Measurements from ENCODE around the gene DLGAP1. TPM values are rescaled to one million over a fixed set of nuclear protein-coding genes. Genes with fewer than 3 reads are reported as not detected.
"Not testable (repeated sequence)": the region's sequence is repeated elsewhere in the genome, so short reads cannot be mapped to it uniquely, and the experiment has no call there.

The DLGAP1 gene
- total and polyA plus RNA-seq, 4 donors, result 0.75 to 6.6 (median 3.6) TPM

GRCh38 chr18:3478262-3478978 lies 976.7 kb downstream of the DLGAP1 start:
- no peaks in the 10 kb centered on the region for H3K36me3 ChIP-seq (ENCODE audit: control insufficient read depth in 1 of 2, insufficient read depth in 2 of 2, low read length in 1 of 2)
- WGBS, 2 donors, result 94 to 95% methylated on average over 8 of the region's 8 CpGs
- no peak for ATAC-seq (ENCODE audit: low FRiP score)
- H3K27me3 ChIP-seq (ENCODE audit: control insufficient read depth in 1 of 2, insufficient read depth in 2 of 2, low read length in 1 of 2), result no peaks in the 10 kb centered on the region
- DNase-seq, result no peak
- H3K9me3 ChIP-seq (ENCODE audit: control insufficient read depth, low read length), result peaks cover 2% of the 10 kb centered on the region
- H3K27ac ChIP-seq (ENCODE audit: low read depth in 1 of 2, low read length in 2 of 2), result no peak overlapping the region
- no peak overlapping the region for H3K4me3 ChIP-seq (ENCODE audit: low read length in 2 of 2)
- no peaks in the 10 kb centered on the region for H3K4me1 ChIP-seq (ENCODE audit: control insufficient read depth in 1 of 2, insufficient read depth in 2 of 2, low read length in 2 of 2)
- intact Hi-C loops (cut with DNase I), result no loop called here

DNA sequence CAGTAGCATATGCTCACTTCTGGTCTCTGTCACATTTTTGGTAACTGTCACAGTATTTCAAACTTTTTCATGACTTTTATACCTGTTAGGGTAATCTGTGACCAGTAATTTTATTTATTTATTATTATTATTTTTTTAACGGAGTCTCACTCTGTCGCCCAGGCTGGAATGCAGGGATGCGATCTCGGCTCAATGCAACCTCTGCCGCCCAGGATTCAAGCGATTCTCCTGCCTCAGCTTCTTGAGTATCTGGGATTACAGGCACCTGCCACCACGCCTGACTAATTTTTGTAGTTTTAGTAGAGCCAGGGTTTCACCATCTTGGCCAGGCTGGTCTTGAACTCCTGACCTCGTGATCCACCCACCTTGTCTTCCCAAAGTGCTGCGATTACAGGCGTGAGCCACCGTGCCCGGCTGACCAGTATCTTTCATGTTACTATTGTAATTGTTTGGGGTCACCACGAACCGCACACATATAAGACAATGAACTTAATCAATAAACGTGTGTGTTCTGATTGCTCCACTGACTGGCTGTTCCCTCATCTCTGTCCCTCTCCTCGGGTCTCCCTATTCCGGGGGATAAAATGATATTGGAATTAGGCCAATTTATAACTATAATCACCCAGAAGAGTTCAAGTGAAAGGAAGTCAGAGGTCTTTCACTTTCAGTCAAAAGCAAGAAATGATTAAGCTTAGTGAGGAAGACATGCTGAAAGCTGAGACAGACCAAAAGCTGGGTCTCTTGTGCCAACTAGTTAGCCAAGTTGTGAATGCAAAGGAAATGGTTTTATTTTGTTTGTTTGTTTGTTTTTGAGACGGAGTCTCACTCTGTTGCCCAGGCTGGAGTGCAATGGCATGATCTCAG lies 982.2 kb downstream of the DLGAP1 start:
- WGBS, 2 donors, result 83 to 85% methylated on average over 18 of the region's 18 CpGs

DNA sequence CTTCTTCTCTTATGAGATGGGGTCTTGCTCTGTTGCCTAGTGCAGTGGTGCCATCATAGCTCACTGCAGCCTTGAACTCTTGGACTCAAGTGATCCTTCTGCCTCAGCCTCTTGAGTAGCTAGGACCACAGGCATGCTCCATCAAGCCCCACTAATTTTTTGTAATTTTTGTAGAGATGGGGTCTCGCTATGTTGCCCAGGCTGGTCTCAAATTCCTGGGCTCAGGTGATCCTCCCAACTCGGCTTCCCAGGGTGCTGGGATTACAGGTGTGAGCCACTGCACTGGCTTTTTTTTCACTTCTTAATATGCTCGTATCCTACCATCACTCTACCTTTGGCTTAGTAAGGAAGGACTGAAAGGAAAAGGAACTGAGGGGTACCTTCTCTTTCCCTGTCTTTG lies 983.0 kb downstream of the DLGAP1 start:
- intact Hi-C loops (cut with DNase I); H3K36me3 ChIP-seq (ENCODE audit: control insufficient read depth in 1 of 2, insufficient read depth in 2 of 2, low read length in 1 of 2): not testable (repeated sequence)
- 90 to 96% methylated on average over 3 of the region's 3 CpGs for WGBS, 2 donors

More for the DNA sequence above, 982.2 kb downstream of the DLGAP1 start:
- Histone ChIP-seq H3K27me3 (ENCODE audit: control insufficient read depth in 1 of 2, insufficient read depth in 2 of 2, low read length in 1 of 2) (no peaks in the 10 kb centered on the region), H3K4me1 (ENCODE audit: control insufficient read depth in 1 of 2, insufficient read depth in 2 of 2, low read length in 2 of 2) (no peaks in the 10 kb centered on the region), H3K27ac (ENCODE audit: low read depth in 1 of 2, low read length in 2 of 2) (no peak overlapping the region), H3K9me3 (ENCODE audit: control insufficient read depth, low read length) (peaks cover 2% of the 10 kb centered on the region), H3K4me3 (ENCODE audit: low read length in 2 of 2) (no peak overlapping the region), H3K36me3 (ENCODE audit: control insufficient read depth in 1 of 2, insufficient read depth in 2 of 2, low read length in 1 of 2) (no peaks in the 10 kb centered on the region)
- intact Hi-C loops (cut with DNase I), result no loop called here
- DNase-seq, result no peak
- no peak for ATAC-seq (ENCODE audit: low FRiP score)

DNA sequence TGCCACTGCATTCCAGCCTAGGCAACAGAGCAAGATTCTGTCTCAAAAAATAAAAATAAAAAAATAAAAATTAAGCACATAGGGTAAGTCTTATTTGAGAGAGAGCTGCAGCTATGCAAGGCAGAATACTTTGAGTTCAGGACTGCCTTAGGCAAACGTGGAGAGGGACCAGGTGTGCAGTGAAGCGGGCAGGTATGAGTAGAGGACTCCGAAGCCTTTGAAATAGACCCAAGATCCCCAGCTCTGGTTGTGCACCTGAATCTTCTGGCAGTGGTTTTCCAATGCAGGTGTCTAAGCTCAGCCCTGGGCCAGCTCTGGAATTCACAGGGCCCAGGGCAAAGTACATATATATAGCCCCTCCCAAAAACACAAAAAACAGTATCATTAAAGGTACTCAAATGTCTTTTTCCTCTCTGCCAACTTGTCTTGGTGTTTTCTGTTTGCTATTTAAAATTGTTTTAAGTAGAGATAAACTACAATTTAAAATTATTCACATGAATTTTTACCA lies 983.9 kb downstream of the DLGAP1 start:
- Histone ChIP-seq H3K27ac (ENCODE audit: low read depth in 1 of 2, low read length in 2 of 2) (no peak overlapping the region), H3K4me3 (ENCODE audit: low read length in 2 of 2) (no peak overlapping the region), H3K36me3 (ENCODE audit: control insufficient read depth in 1 of 2, insufficient read depth in 2 of 2, low read length in 1 of 2) (no peaks in the 10 kb centered on the region), H3K9me3 (ENCODE audit: control insufficient read depth, low read length) (peaks cover 2% of the 10 kb centered on the region), H3K4me1 (ENCODE audit: control insufficient read depth in 1 of 2, insufficient read depth in 2 of 2, low read length in 2 of 2) (no peaks in the 10 kb centered on the region), H3K27me3 (ENCODE audit: control insufficient read depth in 1 of 2, insufficient read depth in 2 of 2, low read length in 1 of 2) (no peaks in the 10 kb centered on the region)
- no peak for DNase-seq
- no peak for ATAC-seq (ENCODE audit: low FRiP score)
- WGBS, 2 donors, result 90 to 92% methylated on average over 3 of the region's 3 CpGs
- intact Hi-C loops (cut with DNase I), result no loop called here

More for the DNA sequence above, 983.0 kb downstream of the DLGAP1 start:
- not testable (repeated sequence) for DNase-seq; H3K4me1 ChIP-seq (ENCODE audit: control insufficient read depth in 1 of 2, insufficient read depth in 2 of 2, low read length in 2 of 2); H3K27me3 ChIP-seq (ENCODE audit: control insufficient read depth in 1 of 2, insufficient read depth in 2 of 2, low read length in 1 of 2); H3K9me3 ChIP-seq (ENCODE audit: control insufficient read depth, low read length); H3K27ac ChIP-seq (ENCODE audit: low read depth in 1 of 2, low read length in 2 of 2); ATAC-seq (ENCODE audit: low FRiP score); H3K4me3 ChIP-seq (ENCODE audit: low read length in 2 of 2)

DNA sequence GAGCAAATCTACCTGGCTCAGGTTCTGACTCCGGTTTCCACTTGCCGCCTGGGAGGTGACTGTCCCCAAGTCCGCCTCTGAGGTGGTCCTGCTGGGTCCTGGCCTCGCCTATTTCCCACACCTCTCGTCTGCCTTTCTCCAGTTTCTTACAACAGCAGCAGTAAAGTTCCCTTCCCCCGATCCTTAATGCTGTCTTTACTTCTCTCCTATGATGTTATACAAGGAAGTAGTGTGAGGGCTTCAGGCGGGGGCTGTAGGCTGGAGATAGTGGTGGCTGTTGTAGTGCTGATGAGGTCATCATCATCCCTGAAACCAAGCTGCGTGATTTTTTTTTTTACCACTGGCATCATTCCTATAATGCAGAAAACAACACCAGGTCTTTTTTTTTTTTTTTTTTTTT lies 986.3 kb downstream of the DLGAP1 start:
- no peak for ATAC-seq (ENCODE audit: low FRiP score)
- intact Hi-C loops (cut with DNase I), result no loop called here
- H3K4me3 ChIP-seq (ENCODE audit: low read length in 2 of 2), result no peak overlapping the region
- no peaks in the 10 kb centered on the region for H3K27me3 ChIP-seq (ENCODE audit: control insufficient read depth in 1 of 2, insufficient read depth in 2 of 2, low read length in 1 of 2)
- DNase-seq, result peak in 1 of 2 donors; percentile 59
- H3K27ac ChIP-seq (ENCODE audit: low read depth in 1 of 2, low read length in 2 of 2), result no peak overlapping the region
- no peaks in the 10 kb centered on the region for H3K4me1 ChIP-seq (ENCODE audit: control insufficient read depth in 1 of 2, insufficient read depth in 2 of 2, low read length in 2 of 2)
- no peaks in the 10 kb centered on the region for H3K36me3 ChIP-seq (ENCODE audit: control insufficient read depth in 1 of 2, insufficient read depth in 2 of 2, low read length in 1 of 2)
- WGBS, 2 donors, result 70 to 75% methylated on average over 8 of the region's 8 CpGs
- no peaks in the 10 kb centered on the region for H3K9me3 ChIP-seq (ENCODE audit: control insufficient read depth, low read length)

DNA sequence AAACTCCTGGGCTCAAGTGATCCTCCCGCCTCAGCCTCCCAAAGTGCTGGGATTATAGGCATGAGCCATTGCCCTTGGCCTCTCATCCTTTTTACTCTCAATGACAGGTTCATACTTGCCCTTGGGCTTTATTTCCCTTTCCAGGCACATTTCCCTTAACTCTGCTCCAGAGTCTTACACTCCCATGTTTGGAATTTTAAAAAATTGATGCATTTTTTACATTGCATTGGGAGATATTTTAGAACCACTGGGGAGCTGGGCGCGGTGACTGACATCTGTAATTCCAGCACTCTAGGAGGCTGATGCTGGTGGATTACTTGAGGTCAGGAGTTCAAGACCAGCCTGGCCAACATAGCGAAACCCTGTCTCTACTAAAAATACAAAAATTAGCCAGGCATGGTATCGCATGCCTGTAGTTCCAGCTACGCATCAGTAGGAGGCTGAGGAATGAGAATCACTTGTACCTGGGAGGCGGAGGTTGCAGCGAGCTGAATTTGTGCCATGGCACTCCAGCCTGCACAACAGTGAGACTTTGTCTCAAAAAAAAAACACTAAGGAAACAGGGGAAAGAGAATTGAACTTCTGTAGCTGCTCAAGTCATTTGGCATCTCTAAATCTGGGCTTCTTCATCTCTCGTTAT lies 986.9 kb downstream of the DLGAP1 start:
- Histone ChIP-seq H3K9me3 (ENCODE audit: control insufficient read depth, low read length) (no peaks in the 10 kb centered on the region), H3K4me1 (ENCODE audit: control insufficient read depth in 1 of 2, insufficient read depth in 2 of 2, low read length in 2 of 2) (no peaks in the 10 kb centered on the region), H3K36me3 (ENCODE audit: control insufficient read depth in 1 of 2, insufficient read depth in 2 of 2, low read length in 1 of 2) (no peaks in the 10 kb centered on the region), H3K4me3 (ENCODE audit: low read length in 2 of 2) (no peak overlapping the region), H3K27ac (ENCODE audit: low read depth in 1 of 2, low read length in 2 of 2) (no peak overlapping the region), H3K27me3 (ENCODE audit: control insufficient read depth in 1 of 2, insufficient read depth in 2 of 2, low read length in 1 of 2) (no peaks in the 10 kb centered on the region)
- no peak for DNase-seq
- intact Hi-C loops (cut with DNase I), result no loop called here
- ATAC-seq (ENCODE audit: low FRiP score), result no peak
- 92 to 94% methylated on average over 9 of the region's 9 CpGs for WGBS, 2 donors

DNA sequence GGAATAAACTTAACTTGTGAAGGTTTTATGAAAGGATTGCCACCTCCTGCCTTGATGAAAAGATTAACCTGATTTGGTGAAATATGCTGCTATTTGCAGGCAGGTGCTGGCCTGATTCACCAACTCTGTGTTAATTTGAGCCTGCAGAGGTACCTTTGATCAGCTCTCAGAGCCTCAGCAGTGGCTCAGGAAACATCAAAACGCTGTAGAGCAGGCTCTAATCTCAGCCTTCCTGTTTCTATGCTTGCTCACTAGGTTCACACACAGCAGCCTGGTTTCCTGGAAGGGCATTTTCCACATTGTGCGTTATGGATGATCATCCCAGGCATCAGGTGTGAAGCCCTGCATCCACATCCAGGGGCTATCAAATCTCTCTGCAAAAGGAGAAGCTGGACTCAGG lies 988.2 kb downstream of the DLGAP1 start:
- Histone ChIP-seq H3K9me3 (ENCODE audit: control insufficient read depth, low read length) (peaks cover 1% of the 10 kb centered on the region), H3K4me1 (ENCODE audit: control insufficient read depth in 1 of 2, insufficient read depth in 2 of 2, low read length in 2 of 2) (no peaks in the 10 kb centered on the region), H3K27me3 (ENCODE audit: control insufficient read depth in 1 of 2, insufficient read depth in 2 of 2, low read length in 1 of 2) (no peaks in the 10 kb centered on the region), H3K36me3 (ENCODE audit: control insufficient read depth in 1 of 2, insufficient read depth in 2 of 2, low read length in 1 of 2) (peaks cover 0 to 1% of the 10 kb centered on the region in 2 donors), H3K27ac (ENCODE audit: low read depth in 1 of 2, low read length in 2 of 2) (no peak overlapping the region), H3K4me3 (ENCODE audit: low read length in 2 of 2) (no peak overlapping the region)
- ATAC-seq (ENCODE audit: low FRiP score), result no peak
- intact Hi-C loops (cut with DNase I), result no loop called here
- WGBS, 2 donors, result 43 to 54% methylated on average over 2 of the region's 2 CpGs
- DNase-seq, result no peak

DNA sequence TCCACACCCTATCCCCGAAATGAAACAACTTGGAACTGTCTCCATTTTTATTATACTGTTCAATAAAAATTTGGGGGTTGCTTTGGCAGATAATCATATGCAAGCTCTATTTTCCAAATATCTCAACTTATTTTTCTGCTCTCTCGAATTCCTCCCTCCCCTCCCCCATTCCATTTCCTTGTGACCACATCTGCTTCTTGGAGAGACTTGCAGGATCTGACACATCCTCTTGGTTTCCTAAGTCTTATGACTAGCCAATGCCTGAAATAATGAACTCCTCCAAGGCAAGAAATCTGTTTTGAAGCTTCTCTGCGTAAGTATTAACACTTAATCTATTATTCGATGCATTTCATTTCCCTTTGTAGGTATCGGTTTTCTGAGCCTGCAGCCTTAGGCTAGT lies 989.1 kb downstream of the DLGAP1 start:
- H3K4me1 ChIP-seq (ENCODE audit: control insufficient read depth in 1 of 2, insufficient read depth in 2 of 2, low read length in 2 of 2), result no peaks in the 10 kb centered on the region
- no peak overlapping the region for H3K4me3 ChIP-seq (ENCODE audit: low read length in 2 of 2)
- no peak for DNase-seq
- H3K9me3 ChIP-seq (ENCODE audit: control insufficient read depth, low read length), result peaks cover 1% of the 10 kb centered on the region
- ATAC-seq (ENCODE audit: low FRiP score), result no peak
- no peak overlapping the region for H3K27ac ChIP-seq (ENCODE audit: low read depth in 1 of 2, low read length in 2 of 2)
- no peaks in the 10 kb centered on the region for H3K27me3 ChIP-seq (ENCODE audit: control insufficient read depth in 1 of 2, insufficient read depth in 2 of 2, low read length in 1 of 2)
- WGBS, 2 donors, result 72 to 77% methylated on average over 5 of the region's 5 CpGs
- intact Hi-C loops (cut with DNase I), result no loop called here
- peaks cover 0 to 1% of the 10 kb centered on the region in 2 donors for H3K36me3 ChIP-seq (ENCODE audit: control insufficient read depth in 1 of 2, insufficient read depth in 2 of 2, low read length in 1 of 2)

Measured in aorta (tissue), 5 donors.